ENCODE measurements around the gene TFR2. TPM values are rescaled to one million over a fixed set of nuclear protein-coding genes. Genes with fewer than 3 reads are reported as not detected.

The TFR2 gene
- total and polyA plus RNA-seq, 2 of the 13 experiments (the other 11 are each of a cell fraction or from before 2014, with no cell fraction given): 36.9 to 64.2 TPM

DNA sequence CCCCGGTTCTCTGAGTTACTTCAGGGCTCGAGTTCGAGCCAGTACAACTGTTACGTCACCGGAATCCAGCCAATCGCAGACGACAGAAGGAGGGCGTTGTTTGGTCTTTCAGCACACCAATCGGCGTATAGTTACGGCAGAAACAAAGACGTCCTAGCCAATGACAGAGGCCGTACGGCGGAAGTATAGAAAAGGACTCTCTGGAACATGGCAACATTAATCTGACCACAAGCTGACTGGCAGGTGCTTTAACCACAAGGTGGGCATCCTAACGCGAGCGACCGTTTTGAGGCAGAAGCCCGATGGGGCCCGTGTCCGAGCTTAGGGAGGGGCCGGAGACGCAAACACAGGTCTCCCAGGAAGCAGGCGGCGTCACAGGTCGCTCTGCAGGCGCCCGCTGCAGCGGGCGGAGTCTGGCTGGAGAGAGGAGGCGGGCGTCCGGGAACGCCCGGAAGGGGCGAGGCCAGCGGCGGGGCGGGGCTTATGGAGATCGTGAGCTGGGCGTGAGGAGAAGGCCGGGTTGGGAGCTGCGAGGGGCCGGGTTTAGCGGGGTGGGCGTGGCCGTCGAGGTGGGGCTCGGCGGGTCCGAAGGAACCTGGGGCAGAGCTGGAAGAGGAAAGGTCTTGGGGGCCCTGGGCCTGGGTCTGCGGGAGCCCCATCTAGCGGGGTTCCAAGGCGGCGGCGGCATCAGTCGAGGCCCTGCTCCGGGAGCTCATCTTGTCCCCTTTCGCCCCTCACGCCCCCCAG is 29.2 kb downstream of the TFR2 start, which contains the start of gene MOSPD3 (continued):
- TF ChIP-seq ZNF792 (CRISPR knock-in tag; IDR thresholded peaks at IDR 0.05): no peak
- no peak for TF ChIP-seq ZNF570 (CRISPR knock-in tag; IDR thresholded peaks at IDR 0.05; ENCODE audit: borderline replicate concordance)
- no peak for TF ChIP-seq ZNF124 (CRISPR knock-in tag; IDR thresholded peaks at IDR 0.05)
- TF ChIP-seq ZNF644 (CRISPR knock-in tag; IDR thresholded peaks at IDR 0.05; ENCODE audit: low read depth): no peak
- TF ChIP-seq, protein P1, sequence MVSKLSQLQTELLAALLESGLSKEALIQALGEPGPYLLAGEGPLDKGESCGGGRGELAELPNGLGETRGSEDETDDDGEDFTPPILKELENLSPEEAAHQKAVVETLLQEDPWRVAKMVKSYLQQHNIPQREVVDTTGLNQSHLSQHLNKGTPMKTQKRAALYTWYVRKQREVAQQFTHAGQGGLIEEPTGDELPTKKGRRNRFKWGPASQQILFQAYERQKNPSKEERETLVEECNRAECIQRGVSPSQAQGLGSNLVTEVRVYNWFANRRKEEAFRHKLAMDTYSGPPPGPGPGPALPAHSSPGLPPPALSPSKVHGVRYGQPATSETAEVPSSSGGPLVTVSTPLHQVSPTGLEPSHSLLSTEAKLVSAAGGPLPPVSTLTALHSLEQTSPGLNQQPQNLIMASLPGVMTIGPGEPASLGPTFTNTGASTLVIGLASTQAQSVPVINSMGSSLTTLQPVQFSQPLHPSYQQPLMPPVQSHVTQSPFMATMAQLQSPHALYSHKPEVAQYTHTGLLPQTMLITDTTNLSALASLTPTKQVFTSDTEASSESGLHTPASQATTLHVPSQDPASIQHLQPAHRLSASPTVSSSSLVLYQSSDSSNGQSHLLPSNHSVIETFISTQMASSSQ (IDR thresholded peaks at IDR 0.05; ENCODE audit: low read depth): no peak
- TF ChIP-seq, protein P1 (CRISPR knock-in tag; IDR thresholded peaks at IDR 0.05; ENCODE audit: borderline replicate concordance): no peak
- TF ChIP-seq ZNF761 (CRISPR knock-in tag; conservative IDR thresholded peaks at IDR 0.05): no peak
- TF ChIP-seq ADNP (CRISPR knock-in tag; IDR thresholded peaks at IDR 0.05): no peak
- no peak for TF ChIP-seq POLR2AphosphoS5 (IDR thresholded peaks at IDR 0.05; ENCODE audit: low read depth, low read length)
- no peak for TF ChIP-seq HES4 (CRISPR knock-in tag; IDR thresholded peaks at IDR 0.05; ENCODE audit: borderline replicate concordance)
- 0 out of 2 replicates have a peak, but pooled peaks have one; percentile 3 for TF ChIP-seq SMAD1 (CRISPR knock-in tag; IDR thresholded peaks at IDR 0.05; ENCODE audit: borderline replicate concordance, low read depth)
- peak; percentile 64 for TF ChIP-seq THAP11 (CRISPR knock-in tag; IDR thresholded peaks at IDR 0.05)
- TF ChIP-seq RARG (CRISPR knock-in tag; IDR thresholded peaks at IDR 0.05; ENCODE audit: low read depth): no peak
- TF ChIP-seq ZNF558 (CRISPR knock-in tag; IDR thresholded peaks at IDR 0.05; ENCODE audit: borderline replicate concordance): no peak
- TF ChIP-seq SKI (IDR thresholded peaks at IDR 0.05; ENCODE audit: partially characterized antibody): peak; percentile 19
- no peak for TF ChIP-seq ZNF235 (CRISPR knock-in tag; IDR thresholded peaks at IDR 0.05; ENCODE audit: borderline replicate concordance)
- TF ChIP-seq CHD4 (IDR thresholded peaks at IDR 0.05; ENCODE audit: borderline replicate concordance, low read length): no peak
- no peak; the same call in 1 of the 2 replicates for TF ChIP-seq RFXANK (CRISPR knock-in tag; IDR thresholded peaks at IDR 0.05)
- no peak for TF ChIP-seq NR2F1 (CRISPR knock-in tag; IDR thresholded peaks at IDR 0.05)
- peak; percentile 54; the same call in 1 of the 2 replicates for TF ChIP-seq ZBTB21 (CRISPR knock-in tag; IDR thresholded peaks at IDR 0.05)
- no peak for TF ChIP-seq DNMT1 (CRISPR knock-in tag; IDR thresholded peaks at IDR 0.05)
- TF ChIP-seq SOX5 (CRISPR knock-in tag; IDR thresholded peaks at IDR 0.05; ENCODE audit: borderline replicate concordance): no peak
- 0 out of 2 replicates have a peak, but pooled peaks have one; percentile 10 for TF ChIP-seq HOXA5 (CRISPR knock-in tag; IDR thresholded peaks at IDR 0.05)
- TF ChIP-seq HMGA1 (CRISPR knock-in tag; conservative IDR thresholded peaks at IDR 0.05): no peak
- no peak for TF ChIP-seq ZNF326 (CRISPR knock-in tag; IDR thresholded peaks at IDR 0.05; ENCODE audit: borderline replicate concordance)
- TF ChIP-seq, protein P2, sequence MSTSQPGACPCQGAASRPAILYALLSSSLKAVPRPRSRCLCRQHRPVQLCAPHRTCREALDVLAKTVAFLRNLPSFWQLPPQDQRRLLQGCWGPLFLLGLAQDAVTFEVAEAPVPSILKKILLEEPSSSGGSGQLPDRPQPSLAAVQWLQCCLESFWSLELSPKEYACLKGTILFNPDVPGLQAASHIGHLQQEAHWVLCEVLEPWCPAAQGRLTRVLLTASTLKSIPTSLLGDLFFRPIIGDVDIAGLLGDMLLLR (CRISPR knock-in tag; IDR thresholded peaks at IDR 0.05): no peak
